ENCODE results near the gene COLEC12. TPM values are rescaled to one million over a fixed set of nuclear protein-coding genes. Genes with fewer than 3 reads are reported as not detected.

Gene COLEC12
- total and polyA plus RNA-seq, 2 experiments from 2014 or later, result 61.1 to 69.0 TPM

DNA sequence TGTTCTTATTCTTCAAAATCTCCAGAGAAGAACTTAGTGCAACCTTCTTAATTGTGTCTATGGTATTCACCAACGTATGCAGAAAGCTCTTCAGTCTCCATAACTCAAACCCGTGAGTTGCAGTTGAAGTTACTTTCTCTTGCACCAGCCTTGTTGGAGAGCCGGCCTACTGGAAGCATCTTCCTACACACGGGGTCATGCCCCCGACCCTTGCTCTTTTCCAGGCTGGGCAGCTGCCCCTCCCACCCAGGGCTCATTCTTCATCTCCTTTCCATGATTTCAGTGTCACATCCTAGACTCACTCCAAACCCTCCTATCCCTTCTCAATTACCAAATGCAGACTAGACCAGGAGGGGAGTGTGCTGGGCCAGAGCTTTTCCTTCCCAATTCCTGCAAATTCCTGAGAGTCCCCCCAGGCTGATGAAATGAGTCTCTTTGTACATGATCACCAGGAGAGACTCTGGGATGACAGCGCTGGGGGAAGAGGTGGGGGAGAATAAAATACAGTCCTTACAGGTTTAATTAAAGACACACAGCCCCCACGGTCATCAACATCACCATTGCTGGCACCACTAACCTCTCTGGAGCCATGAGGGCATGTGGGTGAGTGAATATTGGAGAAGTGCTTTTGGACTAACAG is 75.3 kb downstream of the COLEC12 start:
- H3K9me3 ChIP-seq (ENCODE audit: low read depth), result no peaks in the 10 kb centered on the region
- H3K36me3 ChIP-seq, result no peaks in the 10 kb centered on the region
- H3K27ac ChIP-seq, result peak overlapping the region; percentile 1
- peaks cover 16% of the 10 kb centered on the region for H3K4me1 ChIP-seq (ENCODE audit: low read depth)
- H3K4me3 ChIP-seq, result no peak overlapping the region
- TF ChIP-seq CTCF (IDR thresholded peaks at IDR 0.05; ENCODE audit: low read depth, low read length), result no peak
- no peaks in the 10 kb centered on the region for H3K27me3 ChIP-seq
- DNase-seq (ENCODE audit: low read depth in 1 of 2, low spot score in 1 of 2), result no peak

GRCh38 chr18:424668-425067 is 75.8 kb downstream of the COLEC12 start:
- no peak for TF ChIP-seq CTCF (IDR thresholded peaks at IDR 0.05; ENCODE audit: low read depth, low read length)
- H3K4me3 ChIP-seq, result no peak overlapping the region
- no peak for DNase-seq (ENCODE audit: low read depth in 1 of 2, low spot score in 1 of 2)
- no peaks in the 10 kb centered on the region for H3K36me3 ChIP-seq
- H3K9me3 ChIP-seq (ENCODE audit: low read depth), result no peaks in the 10 kb centered on the region
- no peak overlapping the region for H3K27ac ChIP-seq
- H3K27me3 ChIP-seq, result no peaks in the 10 kb centered on the region
- peaks cover 16% of the 10 kb centered on the region for H3K4me1 ChIP-seq (ENCODE audit: low read depth)

- Histone ChIP-seq H3K27ac (no peak overlapping the region), H3K4me1 (ENCODE audit: low read depth) (peaks cover 16% of the 10 kb centered on the region)
- no peak for TF ChIP-seq CTCF (IDR thresholded peaks at IDR 0.05; ENCODE audit: low read depth, low read length)
These were observed 76.3 kb downstream of the COLEC12 start for GRCh38 chr18:424071-424661.

GRCh38 chr18:422966-423365 is 77.5 kb downstream of the COLEC12 start:
- Histone ChIP-seq H3K4me3 (no peak overlapping the region), H3K4me1 (ENCODE audit: low read depth) (peaks cover 16% of the 10 kb centered on the region), H3K9me3 (ENCODE audit: low read depth) (no peaks in the 10 kb centered on the region), H3K27ac (no peak overlapping the region), H3K27me3 (no peaks in the 10 kb centered on the region), H3K36me3 (no peaks in the 10 kb centered on the region)
- DNase-seq (ENCODE audit: low read depth in 1 of 2, low spot score in 1 of 2), result no peak
- TF ChIP-seq CTCF (IDR thresholded peaks at IDR 0.05; ENCODE audit: low read depth, low read length), result no peak

More at GRCh38 chr18:424071-424661, 76.3 kb downstream of the COLEC12 start:
- H3K4me3 ChIP-seq, result no peak overlapping the region
- H3K9me3 ChIP-seq (ENCODE audit: low read depth), result no peaks in the 10 kb centered on the region
- peak in 1 of 2 donors; percentile 65 for DNase-seq (ENCODE audit: low read depth in 1 of 2, low spot score in 1 of 2)
- no peaks in the 10 kb centered on the region for H3K36me3 ChIP-seq
- no peaks in the 10 kb centered on the region for H3K27me3 ChIP-seq

- Histone ChIP-seq H3K4me3 (no peak overlapping the region), H3K27me3 (no peaks in the 10 kb centered on the region), H3K36me3 (no peaks in the 10 kb centered on the region), H3K4me1 (ENCODE audit: low read depth) (peaks cover 13% of the 10 kb centered on the region), H3K27ac (peak overlapping the region; percentile 46), H3K9me3 (ENCODE audit: low read depth) (no peaks in the 10 kb centered on the region)
- peak in 1 of 2 donors; percentile 48 for DNase-seq (ENCODE audit: low read depth in 1 of 2, low spot score in 1 of 2)
- TF ChIP-seq CTCF (IDR thresholded peaks at IDR 0.05; ENCODE audit: low read depth, low read length), result no peak
These were observed 79.0 kb downstream of the COLEC12 start for GRCh38 chr18:421247-422155.
